HEK293 (cell line): ENCODE results near the gene PDZRN3.
"Not testable (repeated sequence)": the region's sequence is repeated elsewhere in the genome, so short reads cannot be mapped to it uniquely, and the experiment has no call there.

ENCODE experiments used
- CTCF ChIA-PET: fragments of 350-600 bp; formaldehyde crosslinking; extraction: SDS; loops from one replicate; lab custom pipeline; 2021; ENCODE audit warnings: antibody characterized with exemption; lab: Yijun Ruan, JAX
- POLR2A ChIA-PET: fragments of 300-600 bp; formaldehyde crosslinking; extraction: SDS; loops from one replicate; lab custom pipeline; 2020; ENCODE audit warnings: antibody characterized with exemption, inconsistent platforms; lab: Yijun Ruan, JAX
- H3K27ac ChIP-seq: fragments of 200-500 bp; sonication (Bioruptor generic); 2 replicates; pipeline ENCODE4 v1.5.1; 2014; ENCODE audit warnings: low read depth, low read length, control low read depth, inconsistent platforms; ENCODE audit errors: extremely low read depth
- H3K36me3 ChIP-seq, 2 experiments: fragments of 200-500 bp in 1 of 2; sonication (Bioruptor generic) in 1 of 2; 1 replicate in 1 of 2; 2 replicates in 1 of 2; pipeline ENCODE4 v1.5.1; 2014 to 2017; ENCODE audit warnings: inconsistent platforms in 2 of 2, low read length in 2 of 2; ENCODE audit not compliant: control insufficient read depth in 2 of 2, insufficient read depth in 1 of 2
- H3K4me1 ChIP-seq: fragments of 200-500 bp; sonication (Bioruptor generic); 2 replicates; pipeline ENCODE4 v1.5.1; 2014; ENCODE audit warnings: mild to moderate bottlenecking, low read length, inconsistent platforms; ENCODE audit not compliant: control insufficient read depth, insufficient read depth
- H3K4me3 ChIP-seq: 2 replicates; pipeline ENCODE4 v1.5.1; 2011; ENCODE audit warnings: low read depth, mild to moderate bottlenecking, control low read depth, low read length, moderate library complexity
- H3K9me3 ChIP-seq: fragments of 200-500 bp; sonication (Bioruptor generic); 2 replicates; pipeline ENCODE4 v1.5.1; 2014; ENCODE audit warnings: low read depth, low read length, inconsistent platforms; ENCODE audit not compliant: control insufficient read depth, insufficient read depth
- EGR2 ChIP-seq: fragments of 450-650 bp; formaldehyde crosslinking; IDR thresholded peaks from 2 replicates; pipeline ENCODE4 v1.5.1; 2016; ENCODE audit warnings: low read depth, missing biosample characterization, missing genetic modification characterization
- HOXD13 ChIP-seq: sonication (generic); formaldehyde crosslinking; IDR thresholded peaks from 2 replicates; pipeline ENCODE4 v1.8.0; 2022; ENCODE audit warnings: missing genetic modification reagents, borderline replicate concordance
- KLF16 ChIP-seq: fragments of 450-650 bp; formaldehyde crosslinking; IDR thresholded peaks from 2 replicates; pipeline ENCODE4 v1.5.1; 2017; ENCODE audit warnings: missing biosample characterization, missing genetic modification characterization
- KLF9 ChIP-seq: fragments of 450-650 bp; formaldehyde crosslinking; IDR thresholded peaks from 2 replicates; pipeline ENCODE4 v1.5.1; 2016; ENCODE audit warnings: missing biosample characterization, missing genetic modification characterization, low read depth
- OSR2 ChIP-seq: fragments of 450-650 bp; formaldehyde crosslinking; IDR thresholded peaks from 2 replicates; pipeline ENCODE4 v1.5.1; 2016; ENCODE audit warnings: missing biosample characterization, missing genetic modification characterization
- SP3 ChIP-seq: fragments of 450-650 bp; formaldehyde crosslinking; IDR thresholded peaks from 2 replicates; pipeline ENCODE4 v1.5.1; 2016; ENCODE audit warnings: missing biosample characterization, missing genetic modification characterization
- SP7 ChIP-seq: fragments of 450-650 bp; formaldehyde crosslinking; IDR thresholded peaks from 2 replicates; pipeline ENCODE4 v1.5.1; 2016; ENCODE audit warnings: missing biosample characterization, missing genetic modification characterization
- ZBTB20 ChIP-seq: fragments of 450-650 bp; formaldehyde crosslinking; IDR thresholded peaks from 2 replicates; pipeline ENCODE4 v1.5.1; 2016; ENCODE audit warnings: missing biosample characterization, missing genetic modification characterization
- ZBTB7A ChIP-seq: fragments of 450-650 bp; formaldehyde crosslinking; IDR thresholded peaks from 2 replicates; pipeline ENCODE4 v1.5.1; 2016; ENCODE audit warnings: low read depth, missing biosample characterization, missing genetic modification characterization
- ZBTB8A ChIP-seq: fragments of 450-650 bp; formaldehyde crosslinking; IDR thresholded peaks from 2 replicates; pipeline ENCODE4 v1.5.1; 2016; ENCODE audit warnings: missing biosample characterization, missing genetic modification characterization
- ZEB2 ChIP-seq: fragments of 450-650 bp; formaldehyde crosslinking; IDR thresholded peaks from 2 replicates; pipeline ENCODE4 v1.5.1; 2016; ENCODE audit warnings: missing biosample characterization, missing genetic modification characterization
- ZFP3 ChIP-seq: fragments of 450-650 bp; formaldehyde crosslinking; IDR thresholded peaks from 2 replicates; pipeline ENCODE4 v1.5.1; 2016; ENCODE audit warnings: low read depth, missing biosample characterization, missing genetic modification characterization
- ZFP69B ChIP-seq: fragments of 450-650 bp; formaldehyde crosslinking; IDR thresholded peaks from 2 replicates; pipeline ENCODE4 v1.5.1; 2016; ENCODE audit warnings: missing biosample characterization, missing genetic modification characterization
- ZNF140 ChIP-seq: fragments of 450-650 bp; formaldehyde crosslinking; IDR thresholded peaks from 2 replicates; pipeline ENCODE4 v1.5.1; 2016; ENCODE audit warnings: missing biosample characterization, missing genetic modification characterization
- ZNF221 ChIP-seq: fragments of 450-650 bp; formaldehyde crosslinking; IDR thresholded peaks from 2 replicates; pipeline ENCODE4 v1.5.1; 2017; ENCODE audit warnings: missing biosample characterization, missing genetic modification characterization, borderline replicate concordance
- ZNF23 ChIP-seq: fragments of 450-650 bp; formaldehyde crosslinking; IDR thresholded peaks from 2 replicates; pipeline ENCODE4 v1.5.1; 2016; ENCODE audit warnings: missing biosample characterization, missing genetic modification characterization, borderline replicate concordance
- ZNF24 ChIP-seq: fragments of 450-650 bp; formaldehyde crosslinking; IDR thresholded peaks from 2 replicates; pipeline ENCODE4 v1.5.1; 2016; ENCODE audit warnings: missing biosample characterization, missing genetic modification characterization
- ZNF248 ChIP-seq: fragments of 450-650 bp; formaldehyde crosslinking; IDR thresholded peaks from 2 replicates; pipeline ENCODE4 v1.5.1; 2017; ENCODE audit warnings: missing biosample characterization, missing genetic modification characterization
- ZNF280D ChIP-seq: fragments of 450-650 bp; formaldehyde crosslinking; IDR thresholded peaks from 2 replicates; pipeline ENCODE4 v1.5.1; 2016; ENCODE audit warnings: missing biosample characterization, missing genetic modification characterization
- ZNF341 ChIP-seq: fragments of 450-650 bp; formaldehyde crosslinking; IDR thresholded peaks from 2 replicates; pipeline ENCODE4; 2016; ENCODE audit warnings: low read depth, missing biosample characterization, missing genetic modification characterization
- ZNF433 ChIP-seq: fragments of 450-650 bp; formaldehyde crosslinking; IDR thresholded peaks from 2 replicates; pipeline ENCODE4 v1.5.1; 2016; ENCODE audit warnings: missing biosample characterization, missing genetic modification characterization, low read depth
- ZNF514 ChIP-seq: fragments of 450-650 bp; formaldehyde crosslinking; IDR thresholded peaks from 2 replicates; pipeline ENCODE4 v1.5.1; 2016; ENCODE audit warnings: missing biosample characterization, missing genetic modification characterization
- ZNF560 ChIP-seq: fragments of 450-650 bp; formaldehyde crosslinking; IDR thresholded peaks from 2 replicates; pipeline ENCODE4 v1.5.1; 2017; ENCODE audit warnings: missing biosample characterization, missing genetic modification characterization, borderline replicate concordance
- ZNF585B ChIP-seq: fragments of 450-650 bp; formaldehyde crosslinking; IDR thresholded peaks from 2 replicates; pipeline ENCODE4 v1.5.1; 2016; ENCODE audit warnings: missing biosample characterization, missing genetic modification characterization
- ZNF664 ChIP-seq: fragments of 450-650 bp; formaldehyde crosslinking; IDR thresholded peaks from 2 replicates; pipeline ENCODE4 v1.5.1; 2016; ENCODE audit warnings: missing biosample characterization, missing genetic modification characterization
- ZNF768 ChIP-seq: fragments of 450-650 bp; formaldehyde crosslinking; IDR thresholded peaks from 2 replicates; pipeline ENCODE4 v1.5.1; 2018; ENCODE audit warnings: missing biosample characterization, mild to moderate bottlenecking, missing genetic modification characterization
- ZNF785 ChIP-seq: fragments of 450-650 bp; formaldehyde crosslinking; IDR thresholded peaks from 2 replicates; pipeline ENCODE4 v1.5.1; 2016; ENCODE audit warnings: missing biosample characterization, missing genetic modification characterization
- ZSCAN30 ChIP-seq: fragments of 450-650 bp; IDR thresholded peaks from 2 replicates; pipeline ENCODE4 v1.5.1; 2018; ENCODE audit warnings: missing biosample characterization, mild to moderate bottlenecking, missing genetic modification characterization, moderate library complexity
- ZSCAN4 ChIP-seq: fragments of 450-650 bp; formaldehyde crosslinking; IDR thresholded peaks from 2 replicates; pipeline ENCODE4 v1.5.1; 2017; ENCODE audit warnings: missing biosample characterization, missing genetic modification characterization

Gene PDZRN3

DNA sequence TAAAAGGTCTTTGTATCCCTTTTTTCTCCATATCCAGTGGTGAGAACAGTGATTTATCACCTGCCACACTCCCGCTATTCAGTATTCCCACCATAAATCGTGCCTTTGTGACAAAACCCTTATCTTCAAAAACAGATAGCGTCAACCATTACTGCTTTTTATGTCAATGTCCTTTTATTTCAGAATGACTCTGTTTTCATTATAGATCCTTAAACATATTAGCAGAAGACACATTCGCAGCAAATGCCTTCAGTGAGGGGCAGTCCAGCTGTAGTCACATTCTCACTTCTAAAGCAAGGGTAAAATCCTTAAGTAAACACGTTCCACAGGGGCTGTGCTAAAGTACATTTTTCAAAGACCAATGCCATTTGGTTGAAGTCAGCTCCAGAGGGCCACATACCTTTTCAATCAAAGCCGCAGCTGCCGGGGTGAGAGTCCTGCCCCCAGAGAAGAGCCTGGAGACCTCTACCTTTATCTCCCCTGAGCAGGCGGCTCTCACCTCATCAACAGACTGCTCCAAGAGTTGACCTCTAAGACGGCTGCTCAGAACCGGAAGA is 53.4 kb downstream of the PDZRN3 start (continued):
- no peak for TF ChIP-seq ZFP3
- no peak for TF ChIP-seq EGR2 (tag by site-specific recombination)
- TF ChIP-seq ZNF560 (tag by site-specific recombination), result no peak
- no peak for TF ChIP-seq ZNF785 (tag by site-specific recombination)
- no peak for TF ChIP-seq HOXD13 (CRISPR knock-in tag)
- no peak for TF ChIP-seq ZNF585B
- TF ChIP-seq ZBTB8A (tag by site-specific recombination), result no peak
- no peak for TF ChIP-seq KLF16 (tag by site-specific recombination)
- TF ChIP-seq ZNF341 (tag by site-specific recombination), result peak; percentile 32; the same call in 1 of the 2 replicates

GRCh38 chr3:73569246-73569760 is 55.4 kb downstream of the PDZRN3 start:
- Histone ChIP-seq H3K4me1 (peaks cover 11% of the 10 kb centered on the region; the same call in 1 of the 2 replicates), H3K36me3 (no peaks in the 10 kb centered on the region), H3K4me3 (no peak overlapping the region), H3K9me3 (no peaks in the 10 kb centered on the region), H3K27ac (no peak overlapping the region)
- ChIA-PET POLR2A (no interaction called here), CTCF (no interaction called here)
- TF ChIP-seq ZBTB7A (tag by site-specific recombination) (no peak), ZNF23 (tag by site-specific recombination) (no peak), ZNF24 (tag by site-specific recombination) (no peak), KLF9 (tag by site-specific recombination) (no peak), ZNF768 (tag by site-specific recombination) (no peak), ZFP69B (tag by site-specific recombination) (no peak), ZNF140 (tag by site-specific recombination) (no peak)

DNA sequence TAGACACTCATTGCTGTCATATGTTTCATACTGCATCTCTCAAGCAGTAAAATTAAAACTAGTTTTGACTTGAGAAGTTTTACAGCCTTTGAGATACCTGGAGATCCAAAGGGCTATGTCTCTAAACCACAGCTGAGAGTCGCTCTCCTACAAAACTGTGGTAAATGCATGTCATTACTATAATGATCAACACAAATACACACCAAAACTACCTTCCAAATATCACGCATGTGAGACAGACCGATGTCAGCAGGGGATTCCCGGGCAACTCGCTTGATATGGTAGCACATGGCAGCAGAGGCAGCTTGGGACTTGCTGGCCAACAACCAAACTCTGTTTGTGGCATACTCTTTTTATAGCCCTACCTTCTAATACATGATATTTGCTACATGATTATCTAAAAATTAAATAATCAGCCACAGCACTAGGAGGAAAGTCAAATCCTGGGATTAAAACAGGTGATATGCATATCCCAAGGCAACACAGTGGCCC is 56.3 kb downstream of the PDZRN3 start:
- H3K4me1 ChIP-seq, result peaks cover 11% of the 10 kb centered on the region; the same call in 1 of the 2 replicates
- ChIA-PET POLR2A (no interaction called here), CTCF (interaction anchor here (0.7 kb wide), 1 partner anchor 56 kb away, joined by 4 read pairs; no protein-coding TSS in a partner anchor)
- no peak overlapping the region for H3K4me3 ChIP-seq
- H3K9me3 ChIP-seq, result no peaks in the 10 kb centered on the region
- no peak overlapping the region for H3K27ac ChIP-seq
- no peak for TF ChIP-seq ZNF248
- no peak for TF ChIP-seq ZNF221 (tag by site-specific recombination)
- no peak for TF ChIP-seq SP7 (tag by site-specific recombination)
- no peak for TF ChIP-seq ZSCAN30
- TF ChIP-seq ZEB2 (tag by site-specific recombination), result no peak
- TF ChIP-seq ZNF514 (tag by site-specific recombination), result no peak
- TF ChIP-seq ZBTB20 (tag by site-specific recombination), result no peak
- TF ChIP-seq ZNF664 (tag by site-specific recombination), result no peak
- TF ChIP-seq OSR2 (tag by site-specific recombination), result no peak
- no peak for TF ChIP-seq ZNF433 (tag by site-specific recombination)
- TF ChIP-seq SP3, result no peak
- TF ChIP-seq ZSCAN4 (tag by site-specific recombination), result no peak
- no peak for TF ChIP-seq ZNF280D (tag by site-specific recombination)
- TF ChIP-seq, all 188 proteins: peak for 0
- H3K36me3 ChIP-seq, result no peaks in the 10 kb centered on the region

DNA sequence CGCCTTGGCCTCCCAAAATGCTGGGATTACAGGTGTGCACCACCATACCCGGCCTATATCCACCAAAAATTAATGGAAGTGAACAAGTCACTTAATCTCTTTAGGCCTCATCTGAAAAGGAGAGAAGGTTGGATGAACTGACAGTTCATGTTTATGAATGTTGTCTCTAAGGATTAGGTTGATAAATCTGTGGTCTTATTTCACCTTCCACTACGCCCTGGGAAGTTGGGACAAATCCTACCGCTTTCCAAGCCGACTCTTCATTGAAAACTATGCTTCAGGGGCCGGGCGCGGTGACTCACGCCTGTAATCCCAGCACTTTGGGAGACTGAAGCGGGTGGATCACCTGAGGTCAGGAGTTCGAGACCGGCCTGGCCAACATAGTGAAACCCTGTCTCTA is 59.4 kb downstream of the PDZRN3 start:
- CTCF ChIA-PET, H3K27ac ChIP-seq, H3K4me3 ChIP-seq, H3K9me3 ChIP-seq, H3K4me1 ChIP-seq, POLR2A ChIA-PET, H3K36me3 ChIP-seq: not testable (repeated sequence)
